Panc1 (cell line): ENCODE results near the gene ZNF274. TPM values are rescaled to one million over a fixed set of nuclear protein-coding genes. Genes with fewer than 3 reads are reported as not detected.

Experiments
- ATAC-seq: fragments of 200-7000 bp; cut with Tn5 transposase; 2 replicates; pipeline ENCODE4 v1.9.1; 2020; ENCODE audit warnings: mild to moderate bottlenecking, moderate library complexity
- BruUV-seq: library from RNA; stranded (reverse); fragments of 400-500 nt; replicated peaks from 2 replicates; lab custom pipeline; 2021; lab: Mats Ljungman, UMichigan
- CTCF ChIA-PET: fragments of 300-600 bp; sonication (Branson Sonifier 250); formaldehyde crosslinking; loops from one replicate; lab custom pipeline; 2022; ENCODE audit warnings: antibody characterized with exemption; lab: Charles Lee
- POLR2A ChIA-PET: fragments of 300-600 bp; sonication (Branson Sonifier 250); formaldehyde crosslinking; loops from one replicate; lab custom pipeline; 2022; ENCODE audit warnings: antibody characterized with exemption; lab: Charles Lee
- DNase-seq: peaks from one replicate; pipeline ENCODE4 v3.0.0-alpha.2; 2010; ENCODE audit warnings: low read depth, low spot score
- H3K27ac ChIP-seq: 2 replicates; pipeline ENCODE4 v1.5.1; 2011; ENCODE audit warnings: mild to moderate bottlenecking, low read length, inconsistent platforms
- H3K27me3 ChIP-seq: fragments of 200-500 bp; sonication (Bioruptor generic); 2 replicates; pipeline ENCODE4 v1.6.0; 2014; ENCODE audit warnings: low read length, inconsistent platforms; ENCODE audit not compliant: control insufficient read depth, insufficient read depth
- H3K36me3 ChIP-seq: fragments of 200-500 bp; sonication (Bioruptor generic); 2 replicates; pipeline ENCODE4 v1.5.1; 2014; ENCODE audit warnings: inconsistent platforms, mild to moderate bottlenecking, low read length, moderate library complexity; ENCODE audit not compliant: control insufficient read depth, insufficient read depth
- H3K4me1 ChIP-seq: 2 replicates; pipeline ENCODE4 v1.5.1; 2011; ENCODE audit warnings: inconsistent platforms, mild to moderate bottlenecking, low read length, moderate library complexity; ENCODE audit not compliant: control insufficient read depth, insufficient read depth
- H3K4me3 ChIP-seq, 2 experiments: 2 replicates each; pipeline ENCODE4 v1.5.1; 2011 to 2012; ENCODE audit warnings: low read depth in 2 of 2, low read length in 2 of 2, mild to moderate bottlenecking in 2 of 2, inconsistent platforms in 1 of 2, moderate library complexity in 1 of 2
- H3K9me3 ChIP-seq: fragments of 200-500 bp; sonication (Bioruptor generic); 2 replicates; pipeline ENCODE4 v1.5.1; 2014; ENCODE audit warnings: low read depth, mild to moderate bottlenecking, inconsistent platforms, low read length, moderate library complexity; ENCODE audit not compliant: control insufficient read depth, insufficient read depth
- POLR2AphosphoS5 ChIP-seq: IDR thresholded peaks from 2 replicates; pipeline ENCODE4 v1.6.1; 2012; ENCODE audit warnings: mild to moderate bottlenecking, low read depth, low read length, moderate library complexity
- SIN3A ChIP-seq: IDR thresholded peaks from 2 replicates; pipeline ENCODE4 v1.6.1; 2012; ENCODE audit warnings: low read depth, mild to moderate bottlenecking, low read length, moderate library complexity, borderline replicate concordance; ENCODE audit not compliant: insufficient read depth
- TCF7L2 ChIP-seq: IDR thresholded peaks from 2 replicates; pipeline ENCODE4 v1.6.1; 2011; ENCODE audit warnings: mild to moderate bottlenecking, low read depth, low read length, inconsistent platforms
- in situ Hi-C: cut with HindIII; loops from 2 replicates; pipeline ENCODE4 v1.10.0; 2016; ENCODE audit warnings: low sequenced_read_pairs, low pct_unique_long_range_greater_than_20kb
- intact Hi-C: fragments of 100-400 bp; cut with micrococcal nuclease; formaldehyde crosslinking; loops from one replicate; pipeline ENCODE4 v1.10.0; 2022; ENCODE audit not compliant: unreplicated experiment
- total RNA-seq: library from RNA; stranded (reverse); gene quantifications from one replicate; pipeline ENCODE4 v1.2.1, GENCODE V29; 2021; ENCODE audit not compliant: unreplicated experiment
- TF ChIP-seq, protein P1 (sequence below): fragments of 450-650 bp; IDR thresholded peaks from 2 replicates; pipeline ENCODE4 v1.5.1; 2017; ENCODE audit warnings: mild to moderate bottlenecking
- TF ChIP-seq, protein P2 (sequence below), 2 experiments: IDR thresholded peaks; 2 replicates each; pipeline ENCODE4 v1.6.1; 2011 to 2012; ENCODE audit warnings: low read depth in 2 of 2, control low read depth in 1 of 2, low read length in 1 of 2, mild to moderate bottlenecking in 1 of 2, moderate library complexity in 1 of 2; ENCODE audit not compliant: insufficient read depth in 1 of 2

Gene ZNF274
- total RNA-seq, 1 experiment from 2014 or later: 13.7 TPM

- Histone ChIP-seq H3K27ac (no peak overlapping the region), H3K27me3 (no peaks in the 10 kb centered on the region), H3K36me3 (peaks cover 2% of the 10 kb centered on the region; the same call in 1 of the 2 replicates), H3K4me3 (no peak overlapping the region), H3K4me1 (no peaks in the 10 kb centered on the region), H3K9me3 (peaks cover 4% of the 10 kb centered on the region; the same call in 1 of the 2 replicates)
- CTCF ChIA-PET: interaction anchor here (0.6 kb wide), 1 partner anchor 9 kb away, joined by 4 read pairs; no protein-coding TSS in a partner anchor
- no TSS peak for BruUV-seq
- ATAC-seq: no peak
- intact Hi-C loops: no loop called here
- POLR2A ChIA-PET: no interaction called here
- in situ Hi-C loops: no loop called here
- DNase-seq: no peak
- TF ChIP-seq, protein P1, sequence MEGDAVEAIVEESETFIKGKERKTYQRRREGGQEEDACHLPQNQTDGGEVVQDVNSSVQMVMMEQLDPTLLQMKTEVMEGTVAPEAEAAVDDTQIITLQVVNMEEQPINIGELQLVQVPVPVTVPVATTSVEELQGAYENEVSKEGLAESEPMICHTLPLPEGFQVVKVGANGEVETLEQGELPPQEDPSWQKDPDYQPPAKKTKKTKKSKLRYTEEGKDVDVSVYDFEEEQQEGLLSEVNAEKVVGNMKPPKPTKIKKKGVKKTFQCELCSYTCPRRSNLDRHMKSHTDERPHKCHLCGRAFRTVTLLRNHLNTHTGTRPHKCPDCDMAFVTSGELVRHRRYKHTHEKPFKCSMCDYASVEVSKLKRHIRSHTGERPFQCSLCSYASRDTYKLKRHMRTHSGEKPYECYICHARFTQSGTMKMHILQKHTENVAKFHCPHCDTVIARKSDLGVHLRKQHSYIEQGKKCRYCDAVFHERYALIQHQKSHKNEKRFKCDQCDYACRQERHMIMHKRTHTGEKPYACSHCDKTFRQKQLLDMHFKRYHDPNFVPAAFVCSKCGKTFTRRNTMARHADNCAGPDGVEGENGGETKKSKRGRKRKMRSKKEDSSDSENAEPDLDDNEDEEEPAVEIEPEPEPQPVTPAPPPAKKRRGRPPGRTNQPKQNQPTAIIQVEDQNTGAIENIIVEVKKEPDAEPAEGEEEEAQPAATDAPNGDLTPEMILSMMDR: no peak
- no peak for TF ChIP-seq TCF7L2
These were observed 54.5 kb downstream of the ZNF274 start for GRCh38 chr19:58237324-58237723.

DNA sequence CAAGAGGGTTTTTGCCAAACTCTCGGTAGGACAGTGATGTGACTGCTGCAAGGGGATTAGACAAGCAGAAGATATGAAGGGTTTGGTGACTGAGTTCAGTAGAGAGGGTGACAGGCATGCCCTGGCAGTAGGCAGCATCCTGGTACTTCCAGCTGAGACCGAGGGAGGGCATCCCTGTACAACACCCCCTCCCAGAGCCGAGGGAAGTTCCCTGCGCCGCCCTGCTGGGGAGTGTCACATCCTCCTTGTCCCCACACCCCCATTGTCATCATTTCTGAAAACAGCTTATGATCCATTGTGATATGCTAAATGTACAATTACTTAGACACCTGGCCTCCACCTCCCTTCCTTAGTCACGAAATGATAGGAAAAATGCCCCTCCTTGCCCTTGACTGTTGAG, 60.5 kb downstream of the ZNF274 start:
- H3K4me1 ChIP-seq: no peaks in the 10 kb centered on the region
- BruUV-seq: no TSS peak
- no peak overlapping the region for H3K4me3 ChIP-seq
- peaks cover 15% of the 10 kb centered on the region for H3K36me3 ChIP-seq
- H3K27ac ChIP-seq: no peak overlapping the region
- in situ Hi-C loops: no loop called here
- intact Hi-C loops: no loop called here
- 0 out of 2 replicates have a peak, but pooled peaks have one; percentile 7 for ATAC-seq
- H3K27me3 ChIP-seq: no peaks in the 10 kb centered on the region
- CTCF ChIA-PET: no interaction called here
- no peak for DNase-seq
- peaks cover 34% of the 10 kb centered on the region; the same call in 1 of the 2 replicates for H3K9me3 ChIP-seq
- POLR2A ChIA-PET: no interaction called here
- TF ChIP-seq, protein P2, sequence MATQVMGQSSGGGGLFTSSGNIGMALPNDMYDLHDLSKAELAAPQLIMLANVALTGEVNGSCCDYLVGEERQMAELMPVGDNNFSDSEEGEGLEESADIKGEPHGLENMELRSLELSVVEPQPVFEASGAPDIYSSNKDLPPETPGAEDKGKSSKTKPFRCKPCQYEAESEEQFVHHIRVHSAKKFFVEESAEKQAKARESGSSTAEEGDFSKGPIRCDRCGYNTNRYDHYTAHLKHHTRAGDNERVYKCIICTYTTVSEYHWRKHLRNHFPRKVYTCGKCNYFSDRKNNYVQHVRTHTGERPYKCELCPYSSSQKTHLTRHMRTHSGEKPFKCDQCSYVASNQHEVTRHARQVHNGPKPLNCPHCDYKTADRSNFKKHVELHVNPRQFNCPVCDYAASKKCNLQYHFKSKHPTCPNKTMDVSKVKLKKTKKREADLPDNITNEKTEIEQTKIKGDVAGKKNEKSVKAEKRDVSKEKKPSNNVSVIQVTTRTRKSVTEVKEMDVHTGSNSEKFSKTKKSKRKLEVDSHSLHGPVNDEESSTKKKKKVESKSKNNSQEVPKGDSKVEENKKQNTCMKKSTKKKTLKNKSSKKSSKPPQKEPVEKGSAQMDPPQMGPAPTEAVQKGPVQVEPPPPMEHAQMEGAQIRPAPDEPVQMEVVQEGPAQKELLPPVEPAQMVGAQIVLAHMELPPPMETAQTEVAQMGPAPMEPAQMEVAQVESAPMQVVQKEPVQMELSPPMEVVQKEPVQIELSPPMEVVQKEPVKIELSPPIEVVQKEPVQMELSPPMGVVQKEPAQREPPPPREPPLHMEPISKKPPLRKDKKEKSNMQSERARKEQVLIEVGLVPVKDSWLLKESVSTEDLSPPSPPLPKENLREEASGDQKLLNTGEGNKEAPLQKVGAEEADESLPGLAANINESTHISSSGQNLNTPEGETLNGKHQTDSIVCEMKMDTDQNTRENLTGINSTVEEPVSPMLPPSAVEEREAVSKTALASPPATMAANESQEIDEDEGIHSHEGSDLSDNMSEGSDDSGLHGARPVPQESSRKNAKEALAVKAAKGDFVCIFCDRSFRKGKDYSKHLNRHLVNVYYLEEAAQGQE (IDR thresholded peaks at IDR 0.05; ENCODE audit: insufficient read depth in 1 of 2, low read depth in 2 of 2, low read length in 1 of 2): no peak
- TF ChIP-seq POLR2AphosphoS5 (no peak), SIN3A (no peak), TCF7L2 (no peak)
- TF ChIP-seq, protein P1: no peak
